GM12891 (cell line): ENCODE measurements around the gene CSPG4.

Experiments used
- POLR2A ChIP-seq: IDR thresholded peaks from 2 replicates; pipeline ENCODE4 v1.6.1; 2011; ENCODE audit warnings: low read depth, low read length, control low read depth
- POLR2AphosphoS5 ChIP-seq: IDR thresholded peaks from 2 replicates; pipeline ENCODE4 v1.6.1; 2011; ENCODE audit warnings: low read depth, low read length, control low read depth

- TF ChIP-seq POLR2A (no peak), POLR2AphosphoS5 (no peak)
These were observed 39.8 kb downstream of the CSPG4 start for GRCh38 chr15:75672646-75673425.
